NCI-H1105 treated with DMSO at 0.1 percent for 48 hours (cell line): Measurements from ENCODE around the gene LONP1.
A peak's percentile ranks its signal among the peaks of the same experiment; 100 is the strongest.
"Not testable (repeated sequence)": the region's sequence is repeated elsewhere in the genome, so short reads cannot be mapped to it uniquely, and the experiment has no call there.

ENCODE experiments used
- DNase-seq: peaks from one replicate; lab custom pipeline; 2025; lab: John Stamatoyannopoulos, UW

LONP1 gene

GRCh38 chr19:5692723-5693194 lies 27.2 kb downstream of the LONP1 start:
- no peak for DNase-seq

GRCh38 chr19:5691822-5692722 lies 27.9 kb downstream of the LONP1 start:
- DNase-seq = no peak

GRCh38 chr19:5690955-5691821 lies 28.8 kb downstream of the LONP1 start:
- DNase-seq = peak; percentile 48

- DNase-seq = peak; percentile 92
These were observed 29.6 kb downstream of the LONP1 start, which contains the start of gene RPL36 for GRCh38 chr19:5690125-5690954. RPL36 (plus strand) TSS chr19:5690295; CDS start chr19:5690508, 213 bp downstream.

GRCh38 chr19:5688262-5688881 lies 31.6 kb downstream of the LONP1 start:
- DNase-seq = not testable (repeated sequence)

GRCh38 chr19:5687360-5688198 lies 32.4 kb downstream of the LONP1 start:
- DNase-seq = no peak

GRCh38 chr19:5686647-5687359 lies 33.1 kb downstream of the LONP1 start:
- DNase-seq = peak; percentile 73

GRCh38 chr19:5686326-5686646 lies 33.7 kb downstream of the LONP1 start:
- DNase-seq = no peak

- DNase-seq = no peak
These were observed 35.1 kb downstream of the LONP1 start for GRCh38 chr19:5684694-5685430.

GRCh38 chr19:5683177-5683886 lies 36.6 kb downstream of the LONP1 start:
- DNase-seq = no peak

- DNase-seq = no peak
These were observed 37.9 kb downstream of the LONP1 start for GRCh38 chr19:5682107-5682482.

GRCh38 chr19:5681391-5682106 lies 38.4 kb downstream of the LONP1 start:
- no peak for DNase-seq

GRCh38 chr19:5680437-5681368 lies 39.2 kb downstream of the LONP1 start, which contains the start of the genes HSD11B1L and MICOS13:
HSD11B1L (plus strand) TSS chr19:5681027; CDS start chr19:5684833, 3,806 bp downstream.
MICOS13 (minus strand) TSS chr19:5680516; CDS start chr19:5680486, 30 bp downstream.
- DNase-seq = peak; percentile 99

GRCh38 chr19:5680084-5680436 lies 39.9 kb downstream of the LONP1 start:
- no peak for DNase-seq

- no peak for DNase-seq
These were observed 40.5 kb downstream of the LONP1 start for GRCh38 chr19:5679289-5680083.
